ENCODE data around the gene FBXO47.
"Not testable (repeated sequence)": the region's sequence is repeated elsewhere in the genome, so short reads cannot be mapped to it uniquely, and the experiment has no call there.

FBXO47 gene

DNA sequence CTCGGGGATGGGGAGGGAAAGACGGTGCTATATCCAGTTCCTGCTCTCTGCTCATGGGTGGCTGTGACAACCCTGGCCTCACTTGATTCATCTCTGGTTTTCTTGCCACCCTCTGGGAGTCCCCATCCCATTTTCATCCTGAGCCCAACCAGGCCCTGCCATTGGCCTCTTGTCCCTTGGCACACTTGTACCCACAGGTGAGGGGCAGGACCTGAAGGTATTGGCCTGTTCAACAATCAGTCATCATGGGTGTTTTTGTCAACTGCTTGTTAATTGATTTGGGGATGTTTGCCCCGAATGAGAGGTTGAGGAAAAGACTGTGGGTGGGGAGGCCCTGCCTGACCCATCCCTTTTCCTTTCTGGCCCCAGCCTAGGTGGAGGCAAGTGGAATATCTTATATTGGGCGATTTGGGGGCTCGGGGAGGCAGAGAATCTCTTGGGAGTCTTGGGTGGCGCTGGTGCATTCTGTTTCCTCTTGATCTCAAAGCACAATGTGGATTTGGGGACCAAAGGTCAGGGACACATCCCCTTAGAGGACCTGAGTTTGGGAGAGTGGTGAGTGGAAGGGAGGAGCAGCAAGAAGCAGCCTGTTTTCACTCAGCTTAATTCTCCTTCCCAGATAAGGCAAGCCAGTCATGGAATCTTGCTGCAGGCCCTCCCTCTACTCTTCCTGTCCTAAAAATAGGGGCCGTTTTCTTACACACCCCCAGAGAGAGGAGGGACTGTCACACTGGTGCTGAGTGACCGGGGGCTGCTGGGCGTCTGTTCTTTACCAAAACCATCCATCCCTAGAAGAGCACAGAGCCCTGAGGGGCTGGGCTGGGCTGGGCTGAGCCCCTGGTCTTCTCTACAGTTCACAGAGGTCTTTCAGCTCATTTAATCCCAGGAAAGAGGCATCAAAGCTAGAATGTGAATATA lies 46.6 kb downstream of the FBXO47 start:
- DNase-seq = no peak

DNA sequence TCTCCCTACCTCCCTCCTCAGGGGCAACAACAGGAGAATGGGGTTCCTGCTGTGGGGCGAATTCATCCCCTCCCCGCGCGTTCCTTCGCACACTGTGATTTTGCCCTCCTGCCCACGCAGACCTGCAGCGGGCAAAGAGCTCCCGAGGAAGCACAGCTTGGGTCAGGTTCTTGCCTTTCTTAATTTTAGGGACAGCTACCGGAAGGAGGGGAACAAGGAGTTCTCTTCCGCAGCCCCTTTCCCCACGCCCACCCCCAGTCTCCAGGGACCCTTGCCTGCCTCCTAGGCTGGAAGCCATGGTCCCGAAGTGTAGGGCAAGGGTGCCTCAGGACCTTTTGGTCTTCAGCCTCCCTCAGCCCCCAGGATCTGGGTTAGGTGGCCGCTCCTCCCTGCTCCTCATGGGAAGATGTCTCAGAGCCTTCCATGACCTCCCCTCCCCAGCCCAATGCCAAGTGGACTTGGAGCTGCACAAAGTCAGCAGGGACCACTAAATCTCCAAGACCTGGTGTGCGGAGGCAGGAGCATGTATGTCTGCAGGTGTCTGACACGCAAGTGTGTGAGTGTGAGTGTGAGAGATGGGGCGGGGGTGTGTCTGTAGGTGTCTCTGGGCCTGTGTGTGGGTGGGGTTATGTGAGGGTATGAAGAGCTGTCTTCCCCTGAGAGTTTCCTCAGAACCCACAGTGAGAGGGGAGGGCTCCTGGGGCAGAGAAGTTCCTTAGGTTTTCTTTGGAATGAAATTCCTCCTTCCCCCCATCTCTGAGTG lies 47.7 kb downstream of the FBXO47 start:
- no peak for DNase-seq

DNA sequence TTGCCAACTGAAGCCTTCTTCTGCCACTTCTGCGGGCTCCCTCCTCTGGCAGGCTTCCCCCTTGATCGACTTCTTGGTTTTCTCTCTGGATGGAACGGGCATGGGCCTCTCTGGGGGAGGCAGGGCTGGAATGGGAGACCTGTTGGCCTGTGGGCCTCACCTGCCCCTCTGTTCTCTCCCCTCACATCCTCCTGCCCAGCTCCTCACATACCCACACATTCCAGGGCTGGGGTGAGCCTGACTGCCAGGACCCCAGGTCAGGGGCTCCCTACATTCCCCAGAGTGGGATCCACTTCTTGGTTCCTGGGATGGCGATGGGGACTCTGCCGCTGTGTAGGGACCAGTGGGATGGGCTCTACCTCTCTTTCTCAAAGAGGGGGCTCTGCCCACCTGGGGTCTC lies 48.3 kb downstream of the FBXO47 start:
- no peak for DNase-seq

DNA sequence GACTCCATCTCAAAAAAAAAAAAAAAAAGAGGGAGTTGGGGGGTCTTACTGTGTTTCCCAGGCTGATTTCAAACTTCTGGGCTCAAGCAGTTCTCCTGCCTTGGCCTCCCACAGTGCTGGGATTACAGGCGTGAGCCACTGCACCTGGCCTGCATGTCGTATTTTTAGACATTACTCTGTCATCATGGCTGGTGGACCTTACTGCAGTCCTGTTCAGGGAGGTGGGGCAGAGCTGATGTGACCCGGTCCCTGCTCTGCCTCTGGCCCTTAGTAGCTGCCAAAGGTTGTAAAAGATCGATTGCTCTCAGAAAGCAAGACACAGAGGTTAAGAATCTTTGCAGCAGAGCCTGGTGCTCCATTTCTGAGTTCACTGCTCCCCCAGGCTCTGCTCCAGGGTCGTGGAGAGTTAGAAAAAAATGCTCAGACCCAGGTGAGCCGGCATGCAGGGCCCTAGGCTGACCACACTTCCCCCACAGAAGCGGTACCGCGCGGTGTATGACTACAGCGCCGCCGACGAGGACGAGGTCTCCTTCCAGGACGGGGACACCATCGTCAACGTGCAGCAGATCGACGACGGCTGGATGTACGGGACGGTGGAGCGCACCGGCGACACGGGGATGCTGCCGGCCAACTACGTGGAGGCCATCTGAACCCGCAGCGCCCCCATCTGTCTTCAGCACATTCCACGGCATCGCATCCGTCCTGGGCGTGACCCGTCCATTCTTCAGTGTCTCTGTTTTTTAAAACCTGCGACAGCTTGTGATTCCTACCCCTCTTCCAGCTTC lies 48.9 kb downstream of the FBXO47 start:
- no peak for DNase-seq

DNA sequence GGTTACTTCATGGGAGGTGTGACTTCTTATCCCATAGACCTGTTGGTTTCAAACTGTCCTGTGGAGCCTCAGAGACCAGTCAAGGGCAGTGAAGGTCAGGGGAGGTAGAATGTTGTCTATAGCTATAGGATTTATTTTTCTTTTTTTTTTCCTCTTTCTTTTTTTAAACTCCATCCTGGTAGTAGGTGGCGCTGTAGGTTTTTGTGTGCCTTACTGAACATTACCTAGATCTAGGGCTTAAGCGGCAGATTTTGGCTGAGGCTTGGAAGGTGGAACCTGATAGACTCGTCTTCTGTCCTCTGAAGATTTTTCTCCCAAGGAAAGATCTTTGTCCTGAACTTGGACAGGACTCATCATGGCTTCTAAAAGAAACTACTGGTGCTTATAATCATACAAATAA lies 49.9 kb downstream of the FBXO47 start:
- no peak for DNase-seq

DNA sequence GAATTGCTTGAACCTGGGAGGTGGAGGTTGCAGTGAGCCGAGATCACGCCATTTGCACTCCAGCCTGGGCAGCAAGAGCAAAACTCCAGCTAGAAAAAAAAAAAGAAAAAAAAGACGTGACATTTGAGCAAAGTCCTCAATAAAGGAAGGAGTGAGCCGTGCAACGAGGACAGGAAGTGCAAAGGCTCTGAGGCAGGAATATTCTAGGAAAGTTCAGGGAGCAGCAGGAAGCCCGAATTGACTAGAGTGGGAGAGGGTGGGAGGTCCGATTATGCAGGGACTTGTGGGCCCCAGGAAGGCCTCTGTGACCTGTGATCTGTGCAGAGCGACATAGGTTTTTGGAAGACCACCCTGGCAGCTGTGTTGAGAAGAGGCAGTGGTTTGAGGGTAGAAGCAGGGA lies 50.4 kb downstream of the FBXO47 start:
- DNase-seq = no peak

DNA sequence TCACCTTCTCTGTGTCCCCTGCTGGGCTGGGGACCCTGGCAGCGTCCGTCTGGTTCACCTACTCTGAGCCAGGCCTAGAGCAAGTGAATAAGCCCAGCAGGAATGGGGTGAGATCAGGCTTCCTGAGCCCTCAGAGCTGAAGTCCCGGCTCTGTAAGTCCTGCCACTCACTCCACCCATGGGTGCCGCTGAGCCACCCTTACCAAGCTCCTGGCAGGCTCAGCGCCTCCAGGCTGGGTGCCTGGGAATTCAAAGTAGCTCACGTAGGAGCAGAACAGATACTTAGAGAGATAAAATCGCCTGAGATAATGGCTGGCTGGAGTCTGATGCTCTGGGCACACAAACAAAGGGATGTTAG lies 51.6 kb downstream of the FBXO47 start:
- DNase-seq = no peak

DNA sequence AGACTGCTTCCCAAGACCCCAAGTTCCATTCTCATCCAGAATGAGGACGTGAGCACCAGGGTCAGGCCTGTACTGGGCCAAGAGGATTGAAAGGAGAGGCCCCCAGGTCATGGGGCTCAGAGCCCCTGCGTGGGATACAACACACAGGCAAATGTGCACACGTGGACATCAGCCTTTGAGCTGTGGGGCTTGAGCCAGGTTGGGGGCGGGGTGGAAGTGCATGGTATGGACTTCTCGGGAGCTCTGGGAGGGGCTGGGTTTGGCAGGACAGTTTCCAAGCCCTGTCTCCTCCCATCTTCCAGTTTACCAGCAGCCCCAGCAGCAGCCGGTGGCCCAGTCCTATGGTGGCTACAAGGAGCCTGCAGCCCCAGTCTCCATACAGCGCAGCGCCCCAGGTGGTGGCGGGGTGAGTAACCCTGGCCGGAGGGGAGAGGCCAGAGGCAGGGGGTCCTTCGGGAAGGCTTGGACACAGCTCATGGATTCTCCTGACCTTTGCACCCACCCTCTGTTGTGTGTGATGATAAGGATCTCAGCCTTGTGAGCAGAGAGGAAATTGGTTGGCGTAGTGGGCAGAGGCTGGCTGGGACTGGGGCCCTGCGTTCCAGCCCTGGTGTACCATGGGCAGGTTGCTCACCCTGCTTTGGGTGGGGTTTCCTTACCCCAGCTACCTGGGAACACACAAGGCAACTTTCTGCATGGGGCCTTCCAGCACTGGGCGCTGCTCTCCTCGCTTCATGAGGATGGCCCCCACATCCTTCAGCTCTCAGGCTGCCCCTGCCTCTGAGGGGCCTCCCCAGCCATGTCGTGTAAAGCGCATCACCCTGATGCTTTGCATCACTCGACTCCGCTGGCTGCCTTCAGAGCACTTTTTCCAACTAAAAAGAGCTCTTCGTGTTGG lies 52.2 kb downstream of the FBXO47 start:
- DNase-seq = no peak

DNA sequence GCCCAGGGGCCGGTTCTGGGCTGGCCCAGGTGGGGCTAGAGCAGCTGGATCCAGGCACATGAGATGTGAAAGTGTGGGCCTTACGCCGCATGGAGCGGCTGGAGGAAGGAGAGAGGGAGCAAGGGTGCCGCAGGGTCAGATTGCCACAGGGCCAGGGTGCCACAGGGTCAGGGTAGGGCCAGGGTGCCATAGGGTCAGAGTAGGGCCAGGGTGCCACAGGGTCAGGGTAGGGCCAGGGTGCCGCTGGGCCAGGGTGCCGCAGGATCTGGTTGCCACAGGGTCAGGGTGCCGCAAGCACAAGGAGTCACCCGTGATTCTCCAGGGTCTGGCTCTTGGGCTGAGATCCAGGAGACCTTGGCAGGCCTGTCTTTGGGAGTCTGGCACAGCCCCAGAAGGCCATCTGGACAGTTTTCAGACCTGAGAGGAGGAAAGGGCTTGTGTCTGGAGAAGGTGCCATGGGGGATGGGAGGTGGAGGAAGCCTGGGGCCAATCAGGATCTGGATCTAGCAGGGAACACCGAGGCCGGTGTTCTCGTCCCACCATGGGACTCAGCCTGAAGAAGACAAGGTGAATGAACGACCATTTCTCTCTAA lies 54.9 kb downstream of the FBXO47 start:
- DNase-seq = peak; percentile 54

DNA sequence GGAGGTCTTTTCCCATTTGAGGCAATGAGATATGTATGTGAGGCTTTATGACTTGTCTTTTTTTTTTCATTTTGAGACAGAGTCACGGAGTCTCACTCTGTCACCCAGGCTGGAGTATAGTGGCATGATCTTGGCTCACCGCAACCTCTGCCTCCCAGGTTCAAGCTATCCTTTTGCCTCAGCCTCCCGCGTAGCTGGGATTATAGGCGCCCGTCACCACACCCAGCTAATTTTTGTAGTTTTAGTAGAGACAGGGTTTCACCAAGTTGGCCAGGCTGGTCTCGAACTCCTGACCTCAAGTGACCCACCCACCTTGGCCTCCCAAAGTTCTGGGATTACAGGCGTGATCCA lies 55.5 kb downstream of the FBXO47 start:
- not testable (repeated sequence) for DNase-seq

DNA sequence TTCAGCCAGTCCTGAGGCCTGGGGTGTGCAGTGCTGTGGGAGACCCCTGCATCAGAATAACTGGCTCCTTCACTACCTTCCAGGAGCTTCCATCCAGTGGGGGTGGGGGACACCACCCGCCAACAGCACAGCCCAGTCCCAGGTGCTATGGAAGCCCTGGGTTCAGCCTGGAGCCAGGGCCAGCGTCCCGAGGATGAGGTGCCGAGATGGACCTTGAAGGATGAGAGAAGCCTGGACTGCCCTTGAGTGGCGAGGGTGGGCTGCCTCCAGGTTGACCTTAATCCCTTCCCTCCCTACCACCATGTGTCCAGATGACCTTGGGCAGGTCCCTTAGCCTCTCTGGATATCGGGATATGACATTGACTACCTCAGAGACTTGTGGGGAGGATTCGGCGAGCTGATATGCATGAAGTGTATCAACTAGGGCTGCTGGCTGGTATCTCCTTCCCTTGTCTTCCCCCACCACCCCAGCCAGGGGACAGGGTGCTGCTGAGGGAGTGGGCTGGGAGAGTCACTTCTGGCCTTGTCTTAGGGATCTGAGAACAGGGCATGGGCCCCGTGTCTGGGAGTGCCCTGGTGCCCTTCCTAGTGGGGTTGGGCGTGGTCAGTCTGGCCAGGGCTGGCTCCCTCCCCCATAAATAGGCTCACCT lies 56.0 kb downstream of the FBXO47 start:
- DNase-seq = no peak

DNA sequence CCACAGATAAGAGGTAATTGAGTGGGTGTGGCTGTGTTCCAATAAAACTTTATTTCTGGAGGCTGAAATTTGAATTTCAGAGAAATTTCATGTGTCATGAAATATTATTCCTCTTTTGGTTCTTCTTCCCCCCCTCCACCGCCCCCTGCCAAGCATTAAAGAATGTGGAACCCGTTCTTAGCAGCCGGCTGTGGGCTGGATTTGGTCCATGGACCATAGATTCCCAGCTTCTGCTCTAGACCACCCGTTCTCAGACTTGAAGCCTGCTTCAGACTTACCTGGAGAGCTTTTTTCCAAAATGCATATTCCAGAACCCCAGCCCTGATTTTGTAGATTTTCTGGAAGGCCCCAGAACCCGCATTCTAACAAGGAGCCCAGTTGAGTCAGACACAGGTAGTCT lies 56.9 kb downstream of the FBXO47 start:
- DNase-seq = no peak

DNA sequence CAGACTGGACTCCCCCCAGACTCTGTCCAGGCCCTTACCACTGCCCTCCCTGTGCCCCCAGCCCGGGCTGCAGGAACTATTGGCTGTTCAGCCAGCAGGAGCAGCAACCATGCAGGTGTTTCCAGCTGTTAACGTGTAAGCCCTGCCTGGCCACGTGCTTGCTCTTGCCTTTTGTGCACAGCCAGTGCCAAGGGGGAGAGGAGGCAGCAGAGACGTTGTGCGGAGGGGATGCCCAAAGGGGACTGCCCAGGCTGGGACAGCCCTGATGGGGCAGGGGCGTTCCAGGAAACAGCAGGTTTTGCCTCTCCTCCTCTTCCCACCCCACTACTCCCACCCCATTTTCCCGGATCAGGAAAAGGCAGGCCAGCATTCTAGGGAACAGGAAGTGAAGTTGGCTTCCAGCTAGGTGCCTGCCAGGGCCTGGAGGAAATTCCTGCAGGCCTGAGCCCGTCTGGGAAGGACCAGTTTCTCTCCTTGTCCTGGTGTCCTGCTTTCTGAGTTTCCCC lies 58.5 kb downstream of the FBXO47 start:
- no peak for DNase-seq

DNA sequence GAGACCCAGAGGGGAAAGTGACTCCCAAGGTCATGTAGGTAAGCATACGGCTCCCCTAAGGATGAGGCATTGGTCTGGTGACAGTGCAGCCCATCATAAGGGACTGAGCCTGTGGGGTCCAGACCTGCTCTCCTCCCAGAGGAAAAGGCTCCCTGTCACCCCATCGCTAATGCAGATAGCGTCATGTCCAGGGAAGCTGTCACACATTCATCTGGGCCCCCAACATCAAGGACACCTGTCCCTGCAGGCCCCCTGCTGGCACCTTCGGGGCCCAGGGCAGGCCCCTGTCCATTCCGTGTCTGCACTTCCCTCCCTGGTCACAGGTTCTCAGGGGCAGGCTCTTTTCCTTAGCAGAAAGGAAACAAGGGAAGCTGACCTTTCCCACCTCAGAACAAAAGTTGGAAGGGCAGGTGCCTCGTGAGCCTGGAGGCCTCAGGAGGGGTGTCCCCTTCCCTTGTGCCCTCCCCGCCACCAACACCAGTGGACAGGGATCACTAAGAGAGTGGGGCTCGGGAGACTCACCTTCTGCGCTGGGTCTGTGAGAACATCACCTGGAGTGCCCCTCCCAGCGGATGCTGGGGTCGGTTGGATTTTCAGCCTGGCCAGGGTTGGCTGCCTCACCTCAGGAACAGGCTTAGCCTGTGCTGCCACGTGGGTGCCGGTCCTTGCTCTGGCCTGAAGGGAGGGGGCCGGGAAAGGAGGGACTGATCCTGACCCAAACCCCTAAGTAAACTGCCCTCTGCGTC lies 59.1 kb downstream of the FBXO47 start:
- DNase-seq = no peak

DNA sequence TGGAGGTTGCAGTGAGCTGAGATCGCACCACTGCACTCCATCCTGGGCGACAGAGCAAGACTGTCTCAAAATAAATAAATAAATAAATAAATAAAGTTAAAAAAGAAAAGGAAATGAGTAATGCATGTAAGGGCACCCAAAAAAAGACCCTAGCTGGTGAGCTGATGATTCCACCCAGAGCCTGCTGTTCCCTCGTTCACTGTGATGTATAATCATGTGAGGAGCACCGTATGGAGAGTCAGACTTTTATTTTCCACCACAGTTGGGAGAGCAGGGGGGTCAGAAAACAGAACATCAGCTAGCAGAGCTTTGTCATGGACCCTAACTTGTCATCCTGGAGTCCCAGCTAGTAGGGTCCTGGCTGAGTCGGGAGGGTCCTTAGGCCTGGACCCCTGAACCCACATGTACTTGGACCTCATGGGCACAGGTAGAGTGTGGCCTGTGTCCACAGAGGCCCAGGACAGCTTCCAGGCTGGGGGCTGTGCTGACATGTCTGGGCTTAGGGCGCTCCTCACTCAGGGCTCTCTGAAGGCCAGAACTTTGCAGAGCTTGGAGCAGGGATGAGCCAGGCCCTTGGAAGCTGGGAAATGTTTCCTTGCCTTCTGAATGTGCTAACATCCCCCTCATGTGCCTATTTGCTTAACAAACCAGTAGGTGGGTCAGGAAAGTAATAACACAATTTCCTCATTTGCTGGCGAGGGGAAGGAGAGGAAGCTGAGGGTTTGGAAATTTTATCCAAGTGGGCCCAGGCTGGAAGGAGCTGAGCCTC lies 60.6 kb downstream of the FBXO47 start:
- DNase-seq = no peak

DNA sequence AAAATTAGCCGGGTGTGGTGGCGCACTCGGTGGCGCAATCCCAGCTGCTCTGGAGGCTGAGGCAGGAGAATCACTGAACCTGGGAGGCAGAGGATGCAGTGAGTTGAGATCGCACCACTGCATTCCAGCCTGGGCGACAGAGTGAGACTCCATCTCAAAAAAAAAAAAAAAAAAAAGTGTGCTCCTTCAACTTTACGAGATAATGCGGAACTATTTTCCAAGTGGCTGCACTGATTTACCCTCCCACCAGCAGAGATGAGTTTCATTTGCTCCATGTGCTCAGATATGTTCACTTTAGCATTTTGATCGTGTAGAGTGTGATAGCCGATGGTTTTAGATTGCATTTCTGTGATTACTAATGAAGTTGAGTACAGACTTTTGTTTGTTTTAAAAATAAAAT lies 61.8 kb downstream of the FBXO47 start:
- DNase-seq = no peak

DNA sequence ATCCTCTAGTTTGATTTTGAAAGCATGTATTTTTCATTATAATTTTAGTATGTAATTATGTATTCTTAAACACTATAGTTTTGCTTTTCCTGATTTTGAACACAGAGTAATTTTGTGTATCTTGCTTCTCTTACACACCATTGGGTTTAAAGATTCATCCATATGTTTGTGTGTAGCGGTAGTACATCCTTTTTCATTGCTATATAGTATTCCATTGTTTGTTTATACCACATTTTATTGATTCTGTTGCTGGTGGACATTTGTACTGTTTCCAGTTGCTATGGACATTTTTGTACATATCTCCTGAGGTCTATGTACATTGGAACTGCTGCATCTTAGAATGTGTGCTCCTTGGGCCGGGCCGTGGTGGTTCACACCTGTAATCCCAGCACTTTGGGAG lies 62.3 kb downstream of the FBXO47 start:
- no peak for DNase-seq

DNA sequence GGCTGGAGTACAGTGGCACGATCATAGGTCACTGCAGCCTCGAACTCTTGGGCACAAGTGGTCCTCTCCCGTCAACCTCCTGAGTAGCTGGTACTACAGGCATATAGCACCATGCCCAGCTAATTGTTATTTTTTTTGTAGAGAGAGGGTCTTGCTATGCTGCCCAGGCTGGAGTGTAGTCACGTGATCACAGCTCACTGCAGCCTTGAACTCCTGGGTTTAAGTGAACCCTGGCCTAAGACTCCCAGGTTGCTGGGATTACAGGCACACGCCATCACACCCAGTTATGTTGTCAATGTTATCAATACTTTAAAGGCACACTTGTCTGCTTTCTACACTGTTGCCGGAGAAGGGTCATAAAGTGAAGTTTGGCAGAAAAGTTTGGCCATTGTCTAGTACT lies 63.8 kb downstream of the FBXO47 start:
- DNase-seq = no peak

DNA sequence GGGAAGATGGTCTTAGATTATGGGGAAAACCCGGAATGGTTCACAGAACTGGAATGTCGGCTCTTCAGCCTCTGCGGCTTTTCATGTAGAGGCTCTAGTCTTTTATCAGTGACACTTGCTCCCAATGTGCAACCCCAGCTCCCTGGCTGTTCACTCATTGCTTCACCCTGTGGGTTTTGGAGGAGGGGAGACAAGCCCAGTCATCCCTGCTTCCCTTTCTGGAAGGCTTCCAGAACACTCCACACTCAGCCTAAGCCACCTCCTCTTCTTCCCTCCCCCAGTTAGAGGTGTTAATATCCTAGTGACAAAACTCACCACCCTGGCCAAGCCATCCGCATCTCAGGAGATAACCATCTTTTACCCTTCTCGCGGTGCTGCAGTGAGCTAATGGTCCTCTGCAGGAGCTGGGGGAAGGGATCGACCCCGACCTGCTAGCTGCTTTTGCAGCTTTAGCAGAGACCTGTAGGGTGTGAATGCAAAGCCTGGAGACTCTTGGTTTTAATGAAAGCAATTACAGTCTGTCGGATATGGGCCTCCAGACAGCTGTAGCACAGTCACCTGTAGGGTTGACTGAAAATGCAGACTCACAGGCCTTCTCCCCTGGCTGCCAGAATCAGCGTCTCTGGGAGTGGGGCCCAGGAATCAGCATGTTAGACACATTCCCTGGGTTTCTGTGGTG lies 66.1 kb downstream of the FBXO47 start:
- no peak for DNase-seq

All from DMS 273 treated with DMSO at 0.1 percent for 48 hours (cell line).